Psoas muscle (tissue), 8 donors: ENCODE data around the gene CD53. TPM values are rescaled to one million over a fixed set of nuclear protein-coding genes. Genes with fewer than 3 reads are reported as not detected.

Source experiments
- ATAC-seq, 4 donors: fragments of 200-7000 bp; cut with Tn5 transposase; one replicate each; pipeline ENCODE4 v1.9.1; 2020; ENCODE audit warnings: moderate library complexity in 3 of 4, mild to moderate bottlenecking in 2 of 4
- DNase-seq, 2 donors: peaks; one replicate each; pipeline ENCODE4 v3.0.0-alpha.2; 2020
- H3K27ac ChIP-seq: fragments of 200-600 bp; one replicate; pipeline ENCODE4 v1.8.0; 2022
- H3K27me3 ChIP-seq, 3 donors: fragments of 200-600 bp in 1 of 3; one replicate each; pipeline versions ENCODE4 v1.6.1 to v1.8.0; 2013 to 2022; ENCODE audit warnings: low read length in 2 of 3, mild to moderate bottlenecking in 2 of 3, moderate library complexity in 1 of 3; ENCODE audit not compliant: insufficient read depth in 3 of 3
- H3K36me3 ChIP-seq, 2 donors: fragments of 200-600 bp in 1 of 2; one replicate each; pipeline versions ENCODE4 v1.6.1 to v1.8.0; 2013 to 2022; ENCODE audit warnings: low read depth in 1 of 2, mild to moderate bottlenecking in 1 of 2, moderate library complexity in 1 of 2; ENCODE audit not compliant: insufficient read depth in 1 of 2
- H3K4me1 ChIP-seq: fragments of 200-600 bp; one replicate; pipeline ENCODE4 v1.8.0; 2022
- H3K4me3 ChIP-seq: fragments of 200-600 bp; one replicate; pipeline ENCODE4 v1.8.0; 2022; ENCODE audit warnings: mild to moderate bottlenecking
- H3K9me3 ChIP-seq: fragments of 200-600 bp; one replicate; pipeline ENCODE4 v1.8.0; 2022
- CTCF ChIP-seq: fragments of 200-600 bp; IDR thresholded peaks from one replicate; pipeline ENCODE4 v1.8.0; 2022; ENCODE audit warnings: antibody characterized with exemption
- WGBS, 3 donors: extraction: QIAGEN DNeasy Blood & Tissue Kit; methylation state at CpG; one replicate each; pipeline versions ENCODE4 v1.1.6 to v1.1.7; 2013; 5-methylcytosine and 5-hydroxymethylcytosine counted together
- intact Hi-C, 2 donors: fragments of 100-400 bp; cut with DNase I; formaldehyde crosslinking; loops; one replicate each; pipeline versions ENCODE4 v1.11.0 to v1.14.2; 2022
- polyA plus RNA-seq, 3 donors: library from polyadenylated mRNA; stranded (reverse); fragments of 200-250 nt; gene quantifications; one replicate each; pipeline ENCODE4 v1.2.3, GENCODE V29; 2013
- total RNA-seq, 4 donors: library from RNA; stranded (reverse); fragmentation: NEBNext Ultra II Directional in 2 of 4; extraction: Animal tissue kit (Norgen Biotek cat#: 25700) in 2 of 4; gene quantifications; one replicate each; pipeline versions ENCODE4 v1.2.1 to v1.2.4, GENCODE V29; 2021 to 2023
- donor health status: healthy with polysubstance abuse.
- donor health status: DM: no; HTN: no; CAD: no; lungs with moderate emphysema.
- donor health status: Bipolar disorder and iron deficiency.
- donor health status: healthy.
- donor health status: DM: yes; HTN: yes; CAD: no.
- donor health status: DM: no; HTN: no; CAD: no.
- donor health status: DM: no; HTN: no; CAD: no.
- donor health status: DM: yes; HTN: yes; CAD: no.

The CD53 gene
- total and polyA plus RNA-seq, 7 donors: 1.5 to 10.2 (median 5.3) TPM

GRCh38 chr1:110916274-110916668 lies 43.3 kb downstream of the CD53 start:
- TF ChIP-seq CTCF: no peak
- H3K27ac ChIP-seq: no peak overlapping the region
- H3K4me1 ChIP-seq: no peaks in the 10 kb centered on the region
- no peaks in the 10 kb centered on the region for H3K27me3 ChIP-seq
- ATAC-seq (no peak), DNase-seq (no peak)
- no peaks in the 10 kb centered on the region for H3K9me3 ChIP-seq
- WGBS, 3 donors: 56 to 70% (median 62%) methylated on average over 2 of the region's 2 CpGs
- intact Hi-C loops: no loop called here
- H3K4me3 ChIP-seq: no peak overlapping the region
- H3K36me3 ChIP-seq: no peaks in the 10 kb centered on the region

- no peak overlapping the region for H3K27ac ChIP-seq
- 32 to 45% (median 39%) methylated on average over 2 of the region's 2 CpGs for WGBS, 3 donors
- no peak for ATAC-seq
- intact Hi-C loops: no loop called here
- no peak for TF ChIP-seq CTCF
- H3K4me1 ChIP-seq: no peaks in the 10 kb centered on the region
- no peak overlapping the region for H3K4me3 ChIP-seq
- H3K27me3 ChIP-seq: no peaks in the 10 kb centered on the region
- no peaks in the 10 kb centered on the region for H3K36me3 ChIP-seq
- no peaks in the 10 kb centered on the region for H3K9me3 ChIP-seq
- no peak for DNase-seq
Observed at GRCh38 chr1:110916669-110917306, 43.8 kb downstream of the CD53 start.

GRCh38 chr1:110918016-110918415 lies 45.1 kb downstream of the CD53 start:
- Histone ChIP-seq H3K36me3 (no peaks in the 10 kb centered on the region), H3K4me3 (no peak overlapping the region), H3K27me3 (no peaks in the 10 kb centered on the region), H3K9me3 (no peaks in the 10 kb centered on the region), H3K4me1 (no peaks in the 10 kb centered on the region), H3K27ac (no peak overlapping the region)
- ATAC-seq: no peak
- intact Hi-C loops: no loop called here
- WGBS, 3 donors: 82 to 93% (median 88%) methylated on average over 1 of the region's 1 CpG
- DNase-seq: no peak
- TF ChIP-seq CTCF: no peak

GRCh38 chr1:110921953-110922352 lies 49.0 kb downstream of the CD53 start:
- intact Hi-C loops: no loop called here
- no peaks in the 10 kb centered on the region for H3K27me3 ChIP-seq
- no peak for TF ChIP-seq CTCF
- H3K4me3 ChIP-seq: no peak overlapping the region
- DNase-seq (no peak), ATAC-seq (no peak)
- no peaks in the 10 kb centered on the region for H3K4me1 ChIP-seq
- 90 to 97% (median 94%) methylated on average over 1 of the region's 1 CpG for WGBS, 3 donors
- no peak overlapping the region for H3K27ac ChIP-seq
- no peaks in the 10 kb centered on the region for H3K9me3 ChIP-seq
- H3K36me3 ChIP-seq: no peaks in the 10 kb centered on the region

- no peaks in the 10 kb centered on the region for H3K27me3 ChIP-seq
- H3K4me3 ChIP-seq: no peak overlapping the region
- H3K9me3 ChIP-seq: peaks cover 8% of the 10 kb centered on the region
- TF ChIP-seq CTCF: no peak
- H3K36me3 ChIP-seq: no peaks in the 10 kb centered on the region
- no peaks in the 10 kb centered on the region for H3K4me1 ChIP-seq
- WGBS, 3 donors: 60 to 65% (median 60%) methylated on average over 2 of the region's 2 CpGs
- ATAC-seq: no peak
- intact Hi-C loops: no loop called here
- H3K27ac ChIP-seq: no peak overlapping the region
- DNase-seq: no peak
Observed at GRCh38 chr1:110927484-110928075, 54.6 kb downstream of the CD53 start.
